Activated T-cell treated with anti-CD3 and anti-CD28 coated beads, Interleukin-2, amount 50 U/mL, for 4 hours (primary cell): ENCODE measurements around the gene MEIS1. TPM values are rescaled to one million over a fixed set of nuclear protein-coding genes. Genes with fewer than 3 reads are reported as not detected.
"Not testable (repeated sequence)": the region's sequence is repeated elsewhere in the genome, so short reads cannot be mapped to it uniquely, and the experiment has no call there.

Experiments used
- ATAC-seq, 2 donors: fragments of 200-7000 bp; cut with Tn5 transposase; one replicate each; pipeline ENCODE4 v1.10.0; 2021
- DNase-seq: peaks from one replicate; pipeline ENCODE4 v3.0.0-alpha.2; 2020
- H3K27me3 Mint-ChIP-seq: one replicate; pipeline ENCODE4 v1.8.0; 2021; ENCODE audit warnings: low read depth, mixed read lengths
- H3K36me3 Mint-ChIP-seq: one replicate; pipeline ENCODE4 v1.8.0; 2022; ENCODE audit warnings: mixed read lengths; ENCODE audit not compliant: insufficient read depth
- H3K4me1 Mint-ChIP-seq: one replicate; pipeline ENCODE4 v1.8.0; 2021; ENCODE audit warnings: low read depth, mixed read lengths
- H3K4me3 Mint-ChIP-seq: one replicate; pipeline ENCODE4 v1.8.0; 2021; ENCODE audit warnings: mild to moderate bottlenecking, moderate library complexity, mixed read lengths
- H3K9me3 Mint-ChIP-seq: one replicate; pipeline ENCODE4 v1.8.0; 2021; ENCODE audit warnings: mixed read lengths
- total RNA-seq, 3 donors: library from RNA; stranded (reverse); gene quantifications; one replicate each; pipeline ENCODE4 v1.2.1, GENCODE V29; 2021

MEIS1 gene
- under 1 TPM; 0.46 to 0.53 (median 0.46) TPM for total RNA-seq

- ATAC-seq: peak; percentile 35 to 49
- H3K4me1 Mint-ChIP-seq: peaks cover 35% of the 10 kb centered on the region
- no peaks in the 10 kb centered on the region for H3K36me3 Mint-ChIP-seq
- H3K9me3 Mint-ChIP-seq: no peaks in the 10 kb centered on the region
- peaks cover 80% of the 10 kb centered on the region for H3K27me3 Mint-ChIP-seq
- peak within 1 kb of the TSS; percentile 81 for H3K4me3 Mint-ChIP-seq
- no peak for DNase-seq
These were observed at the start of gene MEIS1 for GRCh38 chr2:66434679-66435548. MEIS1 (plus strand) TSS chr2:66435125; CDS start chr2:66435857, 732 bp downstream.

- Mint-ChIP-seq H3K36me3 (no peaks in the 10 kb centered on the region), H3K4me3 (no peak overlapping the region), H3K27me3 (no peaks in the 10 kb centered on the region), H3K4me1 (no peaks in the 10 kb centered on the region), H3K9me3 (no peaks in the 10 kb centered on the region)
- no peak for DNase-seq
- ATAC-seq: no peak
These were observed 47.7 kb upstream of the MEIS1 start for GRCh38 chr2:66387016-66387753.

GRCh38 chr2:66389651-66390131 is 45.2 kb upstream of the MEIS1 start:
- Mint-ChIP-seq H3K9me3 (no peaks in the 10 kb centered on the region), H3K27me3 (no peaks in the 10 kb centered on the region), H3K4me3 (no peak overlapping the region), H3K4me1 (no peaks in the 10 kb centered on the region), H3K36me3 (no peaks in the 10 kb centered on the region)
- no peak for ATAC-seq
- DNase-seq: no peak

GRCh38 chr2:66390152-66390551 is 44.8 kb upstream of the MEIS1 start:
- DNase-seq: no peak
- Mint-ChIP-seq H3K4me3 (no peak overlapping the region), H3K27me3 (no peaks in the 10 kb centered on the region), H3K4me1 (no peaks in the 10 kb centered on the region), H3K9me3 (no peaks in the 10 kb centered on the region), H3K36me3 (no peaks in the 10 kb centered on the region)
- ATAC-seq: no peak

DNA sequence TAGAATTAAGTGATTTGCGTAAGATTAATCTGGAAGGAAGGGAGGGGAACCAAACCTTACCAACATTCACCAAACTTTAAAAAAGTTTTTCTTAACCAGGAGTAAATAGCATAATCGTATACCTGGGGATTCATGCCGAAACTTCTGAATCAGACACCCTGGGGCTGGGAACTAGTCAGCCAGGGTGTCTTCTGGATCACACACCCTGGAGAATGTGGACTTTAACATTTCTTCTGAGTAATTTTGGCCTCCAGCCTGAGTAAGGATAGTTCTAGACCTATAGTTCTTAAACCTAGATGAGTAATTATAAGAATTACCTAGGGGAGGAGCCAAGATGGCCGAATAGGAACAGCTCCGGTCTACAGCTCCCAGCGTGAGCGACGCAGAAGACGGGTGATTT is 44.1 kb upstream of the MEIS1 start:
- Mint-ChIP-seq H3K4me3 (no peak overlapping the region), H3K4me1 (no peaks in the 10 kb centered on the region), H3K36me3 (no peaks in the 10 kb centered on the region), H3K9me3 (no peaks in the 10 kb centered on the region), H3K27me3 (no peaks in the 10 kb centered on the region)
- DNase-seq: no peak
- ATAC-seq: no peak

GRCh38 chr2:66391240-66391639 is 43.7 kb upstream of the MEIS1 start:
- DNase-seq, H3K4me1 Mint-ChIP-seq, H3K27me3 Mint-ChIP-seq, ATAC-seq, H3K36me3 Mint-ChIP-seq, H3K4me3 Mint-ChIP-seq, H3K9me3 Mint-ChIP-seq: not testable (repeated sequence)

DNA sequence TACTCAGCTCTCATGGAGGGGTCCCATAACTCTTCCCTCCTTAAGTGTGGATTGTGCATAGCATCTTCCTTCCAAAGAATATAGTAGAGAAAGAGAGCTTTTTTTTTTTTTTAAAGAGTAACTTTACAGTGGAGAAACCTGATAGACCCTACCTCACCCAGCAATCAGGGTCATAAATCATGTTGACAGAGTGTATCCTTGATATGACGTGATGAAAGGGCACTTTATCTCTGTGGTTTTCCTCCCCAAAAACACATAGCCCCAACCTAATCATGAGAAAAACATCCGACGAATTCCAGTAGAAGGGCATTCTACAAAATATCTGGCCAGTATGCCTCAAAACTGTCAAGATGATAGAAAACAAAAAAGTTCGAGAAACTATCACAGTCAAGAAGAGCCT is 29.5 kb upstream of the MEIS1 start:
- H3K36me3 Mint-ChIP-seq: no peaks in the 10 kb centered on the region
- ATAC-seq (no peak), DNase-seq (no peak)
- H3K9me3 Mint-ChIP-seq: no peaks in the 10 kb centered on the region
- no peaks in the 10 kb centered on the region for H3K27me3 Mint-ChIP-seq
- H3K4me1 Mint-ChIP-seq: no peaks in the 10 kb centered on the region
- no peak overlapping the region for H3K4me3 Mint-ChIP-seq

DNA sequence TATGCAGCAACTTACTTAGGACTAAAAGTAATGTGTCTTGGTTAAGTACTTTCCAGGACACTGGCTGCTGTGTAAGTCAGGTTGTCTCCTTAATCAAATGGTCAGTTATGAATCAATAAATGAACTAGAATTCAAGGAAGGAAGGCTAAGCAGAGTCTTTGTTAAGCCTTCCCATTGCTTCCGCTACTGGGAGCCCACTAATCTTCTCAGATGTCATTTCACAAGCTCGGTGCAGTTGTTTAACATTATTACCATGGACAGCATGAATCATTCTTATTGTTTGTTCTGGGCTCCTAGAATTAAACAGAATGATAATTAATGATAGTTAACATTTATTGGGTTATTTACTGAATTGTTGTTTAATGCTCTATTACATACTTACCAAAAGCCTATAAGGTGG is 26.0 kb upstream of the MEIS1 start:
- Mint-ChIP-seq H3K9me3 (no peaks in the 10 kb centered on the region), H3K4me1 (no peaks in the 10 kb centered on the region), H3K36me3 (no peaks in the 10 kb centered on the region), H3K27me3 (no peaks in the 10 kb centered on the region), H3K4me3 (no peak overlapping the region)
- DNase-seq: no peak
- no peak for ATAC-seq

DNA sequence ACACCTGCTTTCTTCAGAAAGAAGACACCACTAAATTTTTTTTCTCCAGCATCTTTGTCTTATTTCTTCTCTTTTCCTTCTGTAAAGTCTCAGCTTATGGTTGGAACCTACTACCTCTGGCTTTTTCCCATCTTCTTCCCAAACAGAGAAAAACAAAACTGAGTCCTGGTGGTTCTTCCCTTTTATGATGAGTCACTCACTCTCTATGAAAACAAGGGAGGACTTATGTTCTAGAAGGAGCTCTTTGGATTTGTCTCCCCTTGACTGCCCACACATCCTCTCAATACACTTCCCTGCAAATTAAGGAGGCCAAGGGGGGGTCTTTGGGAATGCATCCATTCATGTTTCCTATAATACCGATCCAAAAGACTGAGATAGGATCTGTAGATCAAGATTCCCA is 22.1 kb upstream of the MEIS1 start:
- H3K27me3 Mint-ChIP-seq: no peaks in the 10 kb centered on the region
- DNase-seq (no peak), ATAC-seq (no peak)
- no peaks in the 10 kb centered on the region for H3K9me3 Mint-ChIP-seq
- no peak overlapping the region for H3K4me3 Mint-ChIP-seq
- no peaks in the 10 kb centered on the region for H3K4me1 Mint-ChIP-seq
- H3K36me3 Mint-ChIP-seq: no peaks in the 10 kb centered on the region

- no peaks in the 10 kb centered on the region for H3K4me1 Mint-ChIP-seq
- ATAC-seq (no peak), DNase-seq (no peak)
- no peaks in the 10 kb centered on the region for H3K27me3 Mint-ChIP-seq
- no peak overlapping the region for H3K4me3 Mint-ChIP-seq
- H3K36me3 Mint-ChIP-seq: no peaks in the 10 kb centered on the region
- no peaks in the 10 kb centered on the region for H3K9me3 Mint-ChIP-seq
These were observed 20.0 kb upstream of the MEIS1 start for GRCh38 chr2:66414896-66415295.

GRCh38 chr2:66418381-66418780 is 16.5 kb upstream of the MEIS1 start:
- Mint-ChIP-seq H3K4me3 (no peak overlapping the region), H3K4me1 (no peaks in the 10 kb centered on the region), H3K27me3 (peaks cover 4% of the 10 kb centered on the region), H3K36me3 (no peaks in the 10 kb centered on the region), H3K9me3 (no peaks in the 10 kb centered on the region)
- ATAC-seq (no peak), DNase-seq (no peak)

DNA sequence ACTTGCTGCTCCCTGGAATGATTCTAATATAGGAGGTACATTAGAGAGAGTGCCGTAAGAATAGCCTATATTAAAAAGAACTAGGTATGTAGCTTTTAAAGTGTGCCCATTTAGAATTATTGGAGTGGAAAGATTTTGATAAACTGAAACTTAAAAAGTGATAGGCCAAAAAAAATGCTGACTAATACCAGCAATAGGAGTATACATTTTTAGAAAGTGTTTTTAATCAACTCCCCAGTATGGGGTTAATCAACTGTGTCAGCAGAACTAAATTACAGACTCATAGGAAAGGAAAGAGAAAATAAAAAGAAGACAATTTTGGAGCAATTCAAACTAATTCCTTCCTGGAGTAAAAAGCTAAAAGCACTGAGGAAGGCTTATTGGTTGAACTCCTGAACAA is 13.3 kb upstream of the MEIS1 start:
- H3K4me3 Mint-ChIP-seq: no peak overlapping the region

DNA sequence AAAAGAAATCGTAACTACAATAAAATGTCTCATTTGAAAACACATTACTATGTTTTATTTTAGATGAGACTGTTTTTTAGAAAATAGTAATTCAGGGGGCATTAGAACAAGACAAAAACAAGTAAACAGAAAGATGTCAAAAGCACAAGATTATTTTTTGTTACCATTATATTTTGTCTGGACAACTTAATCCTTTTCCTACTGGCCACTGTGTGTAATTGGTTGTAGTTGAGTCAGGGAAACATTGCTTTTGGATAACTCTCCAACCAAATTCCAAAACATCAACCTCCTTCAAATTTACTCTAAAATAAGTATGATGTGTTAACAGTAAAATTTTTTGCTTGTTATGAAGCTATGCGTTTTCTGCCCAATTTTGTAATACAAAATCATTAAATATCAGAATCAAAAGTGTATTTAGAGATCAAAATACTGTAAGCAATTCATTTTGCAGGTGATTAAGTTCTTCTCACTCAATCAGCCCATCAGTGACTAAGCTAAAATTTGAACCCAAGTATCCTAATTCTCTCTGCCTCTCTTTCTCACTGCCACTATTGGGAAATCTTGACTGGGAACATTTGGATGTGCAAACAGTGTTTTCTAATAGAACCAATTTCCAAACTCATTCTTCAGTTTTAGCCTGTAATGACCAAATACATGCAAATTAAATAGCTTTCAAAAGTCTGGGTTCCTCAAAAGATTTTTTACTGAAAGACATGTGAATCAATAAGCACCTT is 11.4 kb upstream of the MEIS1 start:
- DNase-seq (no peak), ATAC-seq (no peak)
- Mint-ChIP-seq H3K4me3 (no peak overlapping the region), H3K4me1 (no peaks in the 10 kb centered on the region), H3K9me3 (no peaks in the 10 kb centered on the region), H3K36me3 (no peaks in the 10 kb centered on the region), H3K27me3 (peaks cover 39% of the 10 kb centered on the region)

More for the DNA sequence above, 13.3 kb upstream of the MEIS1 start:
- Mint-ChIP-seq H3K4me1 (no peaks in the 10 kb centered on the region), H3K36me3 (no peaks in the 10 kb centered on the region), H3K9me3 (no peaks in the 10 kb centered on the region), H3K27me3 (peaks cover 26% of the 10 kb centered on the region)
- ATAC-seq (no peak), DNase-seq (no peak)
